Inferior parietal cortex (tissue), 1 donor: ENCODE data around the gene ZSCAN20.
A peak's percentile ranks its signal among the peaks of the same experiment; 100 is the strongest.
"Not testable (repeated sequence)": the region's sequence is repeated elsewhere in the genome, so short reads cannot be mapped to it uniquely, and the experiment has no call there.

Experiments
- DNase-seq: peaks from one replicate; pipeline ENCODE4 v3.0.0-alpha.2; 2016; ENCODE audit errors: extremely low spot score

ZSCAN20 gene

DNA sequence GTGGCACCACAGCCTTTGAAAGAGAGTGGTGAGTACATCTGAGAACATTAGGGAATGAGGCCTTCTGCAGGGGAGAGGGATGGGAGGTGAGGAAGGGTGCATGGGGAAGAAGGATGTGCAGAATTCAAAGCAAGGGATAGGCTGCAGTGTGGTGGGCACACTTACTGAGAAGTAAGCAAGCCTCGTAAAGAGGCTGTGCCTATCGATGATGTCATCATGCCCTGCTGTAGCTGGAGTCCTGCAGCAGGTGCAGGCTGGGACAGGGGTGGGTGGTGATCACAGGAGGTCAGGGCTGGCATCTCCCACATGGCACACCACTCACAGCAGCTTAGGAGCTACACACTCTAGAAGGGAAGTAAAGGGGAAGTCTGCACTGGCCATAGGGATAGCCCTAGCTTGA lies 16.2 kb downstream of the ZSCAN20 start:
- DNase-seq, result no peak

DNA sequence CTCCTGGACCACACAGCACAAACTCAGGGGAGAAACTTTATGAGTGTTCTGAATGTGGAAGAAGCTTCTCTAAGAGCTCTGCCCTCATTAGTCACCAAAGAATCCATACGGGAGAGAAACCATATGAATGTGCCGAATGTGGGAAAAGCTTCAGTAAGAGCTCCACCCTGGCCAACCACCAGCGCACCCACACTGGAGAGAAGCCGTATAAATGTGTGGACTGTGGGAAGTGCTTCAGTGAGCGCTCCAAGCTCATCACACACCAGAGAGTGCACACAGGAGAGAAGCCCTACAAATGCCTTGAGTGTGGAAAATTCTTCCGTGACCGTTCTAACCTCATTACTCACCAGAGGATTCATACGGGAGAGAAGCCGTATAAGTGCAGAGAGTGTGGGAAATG lies 22.5 kb downstream of the ZSCAN20 start:
- DNase-seq, result no peak

DNA sequence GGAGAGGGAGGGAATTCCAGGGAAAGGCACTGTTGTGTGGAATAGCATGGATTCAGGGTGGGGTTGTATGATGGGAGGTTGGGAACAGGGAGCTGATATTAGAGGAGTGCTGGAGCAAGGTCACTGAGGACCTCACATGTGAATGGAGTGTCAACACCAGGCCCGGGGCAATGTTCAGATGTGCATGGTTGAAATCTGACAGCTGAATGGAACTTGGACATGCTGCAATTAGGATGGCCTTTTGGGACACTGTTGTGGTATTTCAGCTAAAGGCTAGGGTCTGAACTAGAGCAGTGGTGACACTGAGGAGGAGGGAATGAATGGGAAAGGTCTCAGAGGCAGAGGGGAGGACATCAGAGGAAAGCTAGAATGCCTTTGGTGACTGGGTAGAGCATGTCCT lies 25.0 kb downstream of the ZSCAN20 start:
- no peak for DNase-seq

DNA sequence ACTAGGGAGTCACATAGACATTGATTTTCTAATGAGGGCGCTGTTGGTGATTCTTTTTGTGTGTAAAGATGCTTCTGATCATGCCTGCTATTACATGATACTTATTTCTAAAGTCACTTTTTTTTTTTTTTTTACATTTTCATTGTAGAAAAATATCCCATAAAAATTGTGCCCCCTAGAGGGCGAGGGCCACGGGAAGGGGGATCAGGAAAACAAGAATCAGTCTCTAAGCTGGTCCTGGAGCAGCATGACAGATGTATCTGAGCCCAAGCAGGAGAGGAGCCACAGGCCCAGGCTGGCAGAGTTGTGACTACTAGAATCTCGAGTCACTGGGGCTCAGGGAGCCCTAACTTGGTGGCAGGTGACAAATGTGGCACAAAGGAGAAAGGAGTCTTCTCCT lies 28.1 kb downstream of the ZSCAN20 start:
- no peak for DNase-seq

DNA sequence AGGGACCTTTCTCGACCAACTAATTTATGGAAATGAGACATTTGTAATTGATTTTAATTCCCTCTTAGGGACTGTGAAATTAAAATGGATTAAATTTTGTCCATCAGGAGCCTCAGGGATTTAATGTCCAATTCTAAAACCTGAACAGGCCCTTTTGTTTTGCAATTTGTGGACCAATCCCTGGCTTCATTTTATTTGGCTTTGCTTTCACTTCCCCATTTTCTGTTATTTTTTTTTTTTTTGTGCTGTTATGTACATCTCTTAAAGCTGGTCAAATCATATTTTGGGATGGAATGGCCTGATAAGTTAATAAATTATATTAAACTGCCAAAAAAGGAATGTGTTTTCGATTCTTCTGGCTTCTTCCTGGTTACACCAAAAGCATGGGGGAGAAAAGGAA lies 28.9 kb downstream of the ZSCAN20 start:
- no peak for DNase-seq

DNA sequence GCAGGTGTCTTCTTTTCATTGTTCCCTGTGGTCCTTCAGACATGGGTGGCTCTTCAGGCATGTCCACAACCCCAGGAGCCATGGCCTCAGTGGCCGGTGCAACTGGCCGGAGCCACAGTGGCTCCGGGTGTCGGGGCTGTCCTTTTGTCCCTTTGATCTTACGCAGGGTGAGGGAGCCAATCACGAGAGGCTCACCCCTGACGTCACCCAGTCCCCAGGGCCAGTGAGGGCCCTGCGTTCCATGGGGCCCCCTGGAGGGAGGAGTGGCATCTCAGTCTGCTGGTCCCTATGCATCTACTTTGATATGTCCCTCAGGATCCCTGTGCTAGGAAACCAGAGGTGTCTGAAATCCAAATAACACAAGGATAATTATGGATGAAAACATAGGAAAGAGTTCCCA lies 29.3 kb downstream of the ZSCAN20 start:
- DNase-seq, result no peak

DNA sequence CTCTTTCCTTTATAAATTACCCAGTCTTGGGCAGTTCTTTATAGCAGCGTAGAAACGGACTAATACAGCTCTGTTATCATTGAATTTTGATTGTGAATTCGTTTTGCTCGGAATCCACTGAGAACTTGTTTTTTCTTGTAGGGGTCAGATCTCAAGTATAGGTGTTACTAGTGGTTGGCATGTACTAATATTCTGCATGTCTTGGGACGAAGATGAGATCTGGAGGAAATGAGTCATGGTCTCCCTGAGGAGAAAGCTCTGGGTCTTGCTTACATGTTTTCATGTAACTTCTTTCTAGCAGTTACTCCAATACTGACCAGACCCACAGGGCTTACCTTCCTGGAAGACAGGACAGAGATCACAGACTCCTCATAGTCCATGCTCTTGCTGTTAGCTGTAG lies 30.3 kb downstream of the ZSCAN20 start:
- DNase-seq, result no peak

DNA sequence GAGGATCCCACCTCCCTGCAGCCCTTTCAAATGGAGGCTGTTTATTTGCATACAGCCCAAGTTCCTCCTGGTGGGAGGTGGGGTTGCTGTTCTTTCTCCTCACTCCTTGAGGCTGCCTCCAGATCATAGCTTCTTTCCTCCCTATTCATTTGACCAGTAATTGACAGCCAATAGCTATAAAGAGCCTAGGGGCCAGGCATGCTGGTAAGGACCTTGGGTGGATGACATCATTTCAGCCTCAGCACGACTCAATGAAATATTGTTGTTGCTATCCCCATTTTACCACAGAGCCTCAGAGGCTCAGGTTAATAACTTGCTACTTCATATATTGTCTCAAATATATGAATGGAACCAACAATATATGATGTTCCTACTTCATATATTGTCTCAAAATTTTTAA lies 31.1 kb downstream of the ZSCAN20 start:
- no peak for DNase-seq

DNA sequence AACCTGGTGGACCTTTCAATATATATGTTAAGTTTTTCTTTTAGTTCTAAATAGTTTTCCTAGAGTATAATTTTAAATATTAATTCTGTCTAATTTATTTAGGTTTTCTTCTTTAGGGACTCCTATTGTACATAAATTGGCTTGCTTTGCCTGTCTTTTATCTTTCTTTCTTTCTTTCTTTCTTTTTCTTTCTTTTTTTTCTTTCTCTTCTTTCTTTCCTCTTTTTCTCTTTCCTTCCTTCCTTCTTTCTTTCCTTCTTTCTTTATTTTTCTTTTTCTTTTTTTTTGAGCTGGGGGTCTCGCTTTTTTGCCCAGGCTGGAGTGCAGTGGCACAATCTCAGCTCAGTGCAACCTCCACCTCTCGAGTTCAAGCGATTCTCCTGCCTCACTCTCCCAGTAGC lies 35.2 kb downstream of the ZSCAN20 start:
- DNase-seq, result no peak

DNA sequence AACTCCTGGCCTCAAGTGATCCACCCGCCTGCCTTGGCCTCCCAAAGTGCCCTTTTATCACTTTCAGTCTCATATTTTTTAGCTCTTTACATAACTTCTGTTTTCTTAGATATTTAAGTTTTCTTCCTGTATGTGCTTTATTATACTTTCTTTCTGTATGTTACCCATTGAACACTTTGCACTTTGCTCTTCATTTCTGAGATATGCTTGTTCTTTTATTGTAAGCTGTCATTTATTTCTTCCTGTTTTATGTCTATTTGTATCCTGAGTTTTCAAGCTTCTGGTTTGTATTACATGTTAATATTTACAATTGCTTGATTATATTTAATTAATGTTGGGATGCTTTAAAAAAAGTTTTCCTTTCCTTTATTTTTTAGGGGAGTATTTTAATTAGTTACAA lies 35.7 kb downstream of the ZSCAN20 start:
- no peak for DNase-seq

DNA sequence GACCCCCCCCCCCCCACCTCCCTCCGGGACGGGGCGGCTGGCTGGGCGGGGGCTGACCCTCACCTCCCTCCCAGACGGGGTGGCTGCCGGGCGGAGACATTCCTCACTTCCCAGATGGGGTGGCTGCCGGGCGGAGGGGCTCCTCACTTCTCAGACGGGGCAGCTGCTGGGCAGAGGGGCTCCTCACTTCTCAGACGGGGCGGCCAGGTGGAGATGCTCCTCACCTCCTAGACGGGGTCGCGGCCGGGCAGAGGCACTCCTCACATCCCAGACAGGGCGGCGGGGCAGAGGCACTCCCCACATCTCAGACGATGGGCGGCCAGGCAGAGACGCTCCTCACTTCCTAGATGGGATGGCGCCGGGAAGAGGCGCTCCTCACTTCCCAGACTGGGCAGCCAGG lies 36.8 kb downstream of the ZSCAN20 start:
- not testable (repeated sequence) for DNase-seq

DNA sequence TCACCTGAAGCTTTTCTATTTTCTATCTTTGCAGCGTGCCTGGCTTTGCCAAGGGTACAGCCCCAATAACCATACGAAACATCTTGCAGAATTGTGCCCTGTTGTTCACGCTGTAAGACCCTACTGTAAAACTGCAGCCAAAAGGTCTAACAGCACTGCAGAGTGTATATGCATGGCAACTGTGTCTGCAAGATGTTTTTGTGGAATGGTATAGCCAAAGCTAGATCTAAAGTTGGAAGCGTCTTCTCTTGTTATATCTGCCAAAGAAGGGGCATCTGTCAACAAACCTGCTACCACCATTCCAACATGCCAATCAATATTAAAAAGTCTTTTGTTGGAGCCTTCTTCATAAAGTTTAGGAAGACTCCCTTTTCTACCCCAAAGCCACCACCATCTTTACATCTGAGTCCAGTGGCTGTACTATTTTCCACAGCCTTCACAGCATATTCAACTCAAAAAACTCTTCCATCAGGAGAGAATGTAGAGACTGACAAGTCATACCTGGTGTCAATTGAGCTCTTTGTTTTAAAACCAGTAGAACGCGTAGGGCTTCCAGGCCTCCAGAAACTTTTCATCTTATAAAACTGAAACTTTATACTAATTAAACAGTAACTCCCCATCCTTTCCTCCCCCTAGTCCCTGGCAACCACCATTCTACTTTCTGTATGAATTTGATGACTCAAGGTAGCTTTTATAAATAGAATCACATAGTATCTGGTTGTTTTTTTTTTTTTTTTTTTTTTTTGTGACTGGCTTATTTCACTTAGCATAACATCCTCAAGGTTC lies 40.0 kb downstream of the ZSCAN20 start:
- DNase-seq, result no peak

DNA sequence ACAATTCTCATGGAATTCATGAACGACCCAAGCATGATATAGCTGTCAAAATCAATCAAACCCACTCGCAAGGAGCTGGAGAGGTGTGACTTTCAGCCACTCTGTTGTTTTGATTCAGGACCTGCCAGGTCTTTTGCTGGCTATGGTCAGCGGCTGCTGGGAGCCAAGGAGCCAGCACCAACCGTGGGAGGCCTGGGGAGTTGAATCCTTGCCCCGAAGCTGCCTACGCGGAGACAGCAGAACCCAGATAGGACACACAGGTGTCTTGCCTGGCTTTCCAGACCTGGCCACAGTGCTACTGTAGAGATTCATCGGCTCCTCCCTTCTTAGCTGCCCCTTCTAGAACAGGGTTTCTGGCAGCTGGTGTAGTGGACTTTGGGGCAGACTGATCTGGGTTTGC lies 42.7 kb downstream of the ZSCAN20 start:
- DNase-seq, result no peak

DNA sequence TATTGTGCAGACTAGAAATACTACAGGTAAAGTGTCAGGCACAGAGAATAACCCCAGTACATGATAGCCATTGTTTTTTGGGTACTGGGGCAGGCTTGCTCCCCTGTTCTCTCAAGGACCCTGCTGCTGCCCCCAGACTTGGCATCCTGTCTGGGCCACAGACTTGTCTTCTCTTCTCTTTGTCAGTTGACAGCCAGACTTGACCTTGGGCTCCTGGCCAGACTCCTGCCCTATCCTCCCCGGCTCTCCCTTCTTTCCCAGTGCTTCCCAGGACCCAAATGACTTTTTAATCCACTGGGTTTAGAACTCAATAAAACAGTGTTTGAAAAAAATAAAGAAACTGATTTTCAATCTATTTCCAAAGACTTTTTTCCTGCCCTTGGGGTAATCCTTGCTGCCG lies 43.2 kb downstream of the ZSCAN20 start:
- no peak for DNase-seq

DNA sequence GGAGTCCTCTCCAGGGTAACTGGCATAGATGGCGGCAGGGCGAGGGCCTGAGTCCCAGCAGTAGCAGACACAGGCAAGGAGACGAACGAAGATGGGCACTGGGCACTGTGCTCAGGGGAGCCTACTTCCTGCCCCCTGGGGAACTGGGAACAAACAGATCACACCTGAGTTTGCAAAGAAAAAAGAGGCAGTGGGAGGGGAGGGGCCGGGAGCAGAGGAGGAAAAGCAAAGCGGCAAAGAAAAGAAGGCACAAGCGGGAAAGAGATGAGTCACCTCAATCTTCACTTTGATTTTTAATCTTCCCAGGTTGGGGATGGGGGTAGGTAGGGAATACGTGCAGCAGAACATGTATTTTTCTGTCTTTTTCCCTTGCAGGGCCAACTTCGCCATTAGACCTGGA lies 44.0 kb downstream of the ZSCAN20 start:
- no peak for DNase-seq

DNA sequence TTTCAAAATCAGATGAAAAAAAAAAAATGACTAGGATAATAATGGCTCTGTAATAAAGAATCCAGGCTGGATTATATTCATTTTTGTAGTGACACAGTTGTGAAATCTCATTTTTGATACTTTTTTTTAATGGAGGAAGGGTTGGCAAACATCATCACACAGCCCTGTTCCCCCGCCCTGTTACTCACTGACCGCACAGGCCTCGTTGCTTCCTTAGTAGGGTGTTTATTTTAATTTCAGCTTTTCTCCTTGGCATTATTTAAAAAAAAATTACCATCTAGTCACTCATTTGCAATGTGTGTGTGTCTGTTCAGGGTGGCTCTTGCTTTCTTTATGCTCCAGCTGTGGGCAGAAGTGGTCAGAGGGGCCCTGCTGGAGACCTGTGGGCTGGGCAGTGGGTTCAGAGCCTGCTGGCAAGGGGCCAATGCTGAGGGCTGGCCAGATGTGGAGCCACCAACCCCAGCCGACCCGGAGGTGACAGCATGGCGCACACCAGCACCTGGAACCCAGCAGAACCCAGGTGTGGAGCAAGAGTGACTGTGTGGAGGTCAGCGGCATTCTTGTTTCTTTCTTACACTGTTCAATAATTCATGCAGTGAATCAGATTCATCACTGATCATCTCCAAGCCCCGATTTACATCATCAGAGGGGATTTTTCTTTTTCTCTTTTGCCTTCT lies 44.6 kb downstream of the ZSCAN20 start:
- DNase-seq, result no peak

DNA sequence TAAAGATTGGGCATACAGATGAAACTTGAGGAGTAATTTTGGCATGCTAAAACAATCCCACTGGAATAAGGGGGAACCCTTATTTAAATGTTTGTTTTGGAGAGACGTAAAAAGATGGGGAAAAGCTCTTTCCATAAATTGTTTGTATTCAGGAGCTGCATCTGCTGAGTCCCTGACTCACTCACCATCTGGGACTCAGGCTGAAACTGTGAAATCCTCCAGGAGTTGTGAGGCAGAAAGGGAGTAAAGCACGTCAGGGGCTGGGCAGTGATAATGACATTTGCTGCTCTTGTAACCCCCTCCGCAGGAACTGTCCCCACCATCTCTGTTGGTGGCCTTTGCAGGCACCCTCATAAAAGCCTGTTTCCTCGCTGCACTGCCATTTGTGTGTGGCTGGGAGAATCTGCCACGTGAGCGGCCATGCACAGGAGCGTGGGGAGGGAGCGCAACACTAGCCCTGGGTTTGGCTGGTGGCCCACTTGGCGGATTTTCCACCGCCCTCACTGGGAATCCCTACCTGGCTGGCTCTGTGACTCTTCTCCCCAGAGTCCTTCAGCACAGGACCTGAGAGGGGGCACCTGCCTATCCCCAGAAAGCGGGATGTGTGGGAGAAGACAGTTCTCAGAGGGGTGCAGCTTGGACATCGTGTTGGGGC lies 45.3 kb downstream of the ZSCAN20 start:
- DNase-seq, result peak; percentile 38

DNA sequence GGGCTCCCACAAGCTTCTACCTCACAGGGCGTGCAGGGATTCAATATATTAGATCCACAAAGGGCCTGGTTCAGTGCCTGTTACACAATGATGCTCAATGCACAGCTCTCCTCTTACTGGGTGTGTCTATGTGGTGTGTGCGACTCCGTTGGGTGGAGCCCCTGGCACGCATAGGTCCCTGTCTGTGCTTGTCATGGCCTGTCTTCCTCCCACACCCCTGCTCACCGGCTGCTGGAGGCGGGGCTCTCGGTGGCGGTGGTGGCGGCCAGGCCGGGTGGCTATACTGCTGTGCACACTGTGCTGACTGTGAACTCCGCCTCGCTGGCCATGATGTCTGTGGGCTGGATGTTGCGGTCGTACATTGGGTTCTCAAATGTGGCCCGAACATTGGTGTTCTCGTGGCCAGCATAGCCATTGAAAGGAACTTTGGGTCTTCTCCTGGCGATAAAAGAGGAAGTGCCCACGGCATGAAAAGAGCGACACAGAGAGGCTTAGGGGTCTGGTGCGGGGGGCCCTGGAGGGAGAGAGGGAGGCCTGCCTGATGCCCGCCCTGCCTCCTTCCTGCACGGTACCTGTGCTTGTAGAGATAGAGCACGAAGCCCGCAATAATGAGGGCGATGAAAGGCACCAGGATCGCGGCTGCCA lies 46.9 kb downstream of the ZSCAN20 start:
- DNase-seq, result no peak

DNA sequence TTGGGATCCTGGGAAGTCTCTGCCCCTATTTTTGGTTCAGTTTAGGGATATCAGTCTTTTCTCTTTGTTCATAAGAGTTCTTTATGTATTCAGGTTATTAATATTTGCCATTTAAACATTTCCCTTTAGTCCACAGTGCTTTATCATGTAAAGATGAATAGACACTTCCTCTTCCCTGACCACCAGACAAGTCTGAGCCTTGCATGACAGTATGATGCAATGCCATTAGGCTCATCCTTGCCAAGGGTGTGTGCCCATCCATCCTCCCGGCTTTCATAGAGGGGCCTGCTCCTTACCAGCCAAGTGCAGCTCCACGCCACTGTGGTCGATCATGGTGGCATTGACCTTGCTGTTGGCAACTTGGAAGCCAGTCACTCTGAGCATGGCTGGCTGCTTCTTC lies 52.1 kb downstream of the ZSCAN20 start:
- DNase-seq, result no peak

DNA sequence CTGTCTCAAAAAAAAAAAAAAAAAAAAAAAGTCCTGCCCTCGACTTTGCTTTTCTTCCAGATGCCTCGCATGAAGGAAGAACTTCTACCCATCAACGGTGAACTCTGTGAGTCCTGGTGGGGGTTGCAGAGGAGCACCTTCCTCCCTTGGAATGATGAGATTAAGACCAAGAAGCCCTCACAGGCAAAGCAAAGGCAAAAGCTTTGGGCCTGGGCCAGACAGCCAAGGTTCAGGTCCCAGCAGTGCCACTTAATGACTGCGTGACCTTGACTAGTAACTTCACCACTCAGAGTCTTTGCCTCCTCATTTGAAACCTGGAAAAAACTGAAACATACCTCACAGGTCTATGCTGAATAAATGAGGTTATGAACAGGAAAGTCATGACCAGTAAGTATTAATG lies 55.5 kb downstream of the ZSCAN20 start:
- no peak for DNase-seq

DNA sequence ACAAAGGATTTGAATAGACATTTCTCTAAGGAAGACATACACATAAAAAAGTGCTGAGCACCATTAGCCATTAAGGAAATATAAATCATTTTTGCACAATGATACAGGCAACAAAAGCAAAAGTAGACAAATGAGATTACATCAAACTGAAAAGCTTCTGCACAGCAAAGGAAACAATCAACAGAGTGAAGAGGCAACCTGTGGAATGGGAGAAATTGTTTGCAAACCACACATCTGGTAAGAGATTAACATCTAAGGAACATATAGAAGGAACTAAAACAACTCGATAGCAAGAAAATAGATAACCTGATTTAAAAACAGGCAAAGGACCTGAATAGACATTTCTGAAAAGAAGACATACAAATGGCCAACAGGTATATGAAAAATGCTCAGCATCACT lies 57.5 kb downstream of the ZSCAN20 start:
- DNase-seq, result no peak

DNA sequence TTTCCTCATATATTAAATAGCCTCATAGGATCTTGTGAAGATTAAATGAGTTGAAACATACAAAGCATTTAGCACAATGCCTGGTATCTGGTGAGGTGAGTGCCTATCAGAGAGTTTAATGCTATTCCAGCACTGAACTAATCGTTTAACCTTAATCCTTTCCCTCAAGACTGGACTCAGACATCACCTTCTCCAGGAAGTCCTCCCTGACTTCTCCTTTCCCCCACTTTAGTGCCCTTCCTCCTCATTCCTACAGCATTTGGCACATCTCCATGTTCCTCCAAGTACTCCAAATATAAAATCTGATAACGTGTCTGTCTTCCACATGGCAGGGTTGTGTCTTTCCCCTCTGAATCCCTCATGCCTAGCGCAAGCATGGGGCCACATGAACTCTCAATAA lies 59.8 kb downstream of the ZSCAN20 start:
- no peak for DNase-seq

DNA sequence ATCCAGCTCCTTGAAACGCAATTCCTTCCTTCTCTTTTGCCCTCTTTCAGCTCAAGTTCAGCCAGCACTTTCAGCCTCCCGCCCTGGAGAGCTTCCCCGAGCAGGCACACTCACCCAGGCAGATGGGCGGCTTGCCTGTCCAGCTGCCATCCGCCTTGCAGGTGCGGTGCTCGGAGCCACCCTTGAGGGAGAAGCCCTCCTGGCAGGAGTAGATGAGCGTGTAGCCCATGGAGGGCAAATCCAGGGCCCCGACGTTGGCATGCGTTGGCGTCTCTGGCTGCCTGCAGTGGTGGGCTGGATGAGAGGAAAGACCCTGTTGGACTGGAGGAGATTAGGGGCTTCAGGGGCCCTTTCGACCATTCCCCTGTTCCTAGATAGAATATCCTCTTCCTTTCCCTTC lies 60.5 kb downstream of the ZSCAN20 start:
- DNase-seq, result no peak
